NCI-H1092 (cell line): Measurements from ENCODE around the gene PLD4.
A peak's percentile ranks its signal among the peaks of the same experiment; 100 is the strongest.

Source experiments
- DNase-seq: peaks from one replicate; lab custom pipeline; 2025; lab: John Stamatoyannopoulos, UW

The PLD4 gene

DNA sequence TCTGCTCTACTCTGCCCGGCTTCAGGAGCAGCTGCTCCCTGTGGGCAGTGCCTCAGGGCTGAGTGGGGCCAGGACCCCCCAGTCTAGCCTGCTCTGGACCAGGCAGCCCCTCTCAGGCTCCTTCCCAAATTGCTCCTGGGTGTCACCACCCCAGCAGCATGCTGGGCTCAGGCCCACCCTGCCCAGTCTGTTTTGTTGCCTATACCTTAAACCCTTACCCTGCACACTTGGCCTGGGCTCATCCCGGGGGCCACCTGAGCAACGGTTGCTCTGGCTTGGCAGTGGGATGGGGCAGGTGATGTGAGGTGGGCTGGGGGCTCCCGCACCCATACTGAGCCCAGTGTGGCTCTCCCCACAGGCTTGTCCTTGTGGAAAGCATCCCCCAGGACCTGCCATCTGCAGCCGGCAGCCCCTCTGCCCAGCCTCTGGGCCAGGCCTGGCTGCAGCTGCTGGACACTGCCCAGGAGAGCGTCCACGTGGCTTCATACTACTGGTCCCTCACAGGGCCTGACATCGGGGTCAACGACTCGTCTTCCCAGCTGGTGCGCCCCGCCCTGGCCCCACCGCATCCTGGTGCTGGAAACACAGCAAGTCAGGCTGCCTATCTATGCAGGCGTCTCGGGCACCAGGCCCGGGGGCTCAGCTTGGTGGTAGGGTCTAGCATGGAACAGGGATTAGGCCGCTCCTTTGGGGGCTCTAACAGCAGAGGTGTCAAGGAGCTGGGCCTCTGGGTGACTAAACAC lies 3.9 kb downstream of the PLD4 start:
- DNase-seq: no peak

GRCh38 chr14:104929268-104930230 lies 4.9 kb downstream of the PLD4 start:
- DNase-seq: no peak

- DNase-seq: no peak
These were observed 6.0 kb downstream of the PLD4 start for GRCh38 chr14:104930526-104931303.

GRCh38 chr14:104931304-104931770 lies 6.7 kb downstream of the PLD4 start:
- no peak for DNase-seq

DNA sequence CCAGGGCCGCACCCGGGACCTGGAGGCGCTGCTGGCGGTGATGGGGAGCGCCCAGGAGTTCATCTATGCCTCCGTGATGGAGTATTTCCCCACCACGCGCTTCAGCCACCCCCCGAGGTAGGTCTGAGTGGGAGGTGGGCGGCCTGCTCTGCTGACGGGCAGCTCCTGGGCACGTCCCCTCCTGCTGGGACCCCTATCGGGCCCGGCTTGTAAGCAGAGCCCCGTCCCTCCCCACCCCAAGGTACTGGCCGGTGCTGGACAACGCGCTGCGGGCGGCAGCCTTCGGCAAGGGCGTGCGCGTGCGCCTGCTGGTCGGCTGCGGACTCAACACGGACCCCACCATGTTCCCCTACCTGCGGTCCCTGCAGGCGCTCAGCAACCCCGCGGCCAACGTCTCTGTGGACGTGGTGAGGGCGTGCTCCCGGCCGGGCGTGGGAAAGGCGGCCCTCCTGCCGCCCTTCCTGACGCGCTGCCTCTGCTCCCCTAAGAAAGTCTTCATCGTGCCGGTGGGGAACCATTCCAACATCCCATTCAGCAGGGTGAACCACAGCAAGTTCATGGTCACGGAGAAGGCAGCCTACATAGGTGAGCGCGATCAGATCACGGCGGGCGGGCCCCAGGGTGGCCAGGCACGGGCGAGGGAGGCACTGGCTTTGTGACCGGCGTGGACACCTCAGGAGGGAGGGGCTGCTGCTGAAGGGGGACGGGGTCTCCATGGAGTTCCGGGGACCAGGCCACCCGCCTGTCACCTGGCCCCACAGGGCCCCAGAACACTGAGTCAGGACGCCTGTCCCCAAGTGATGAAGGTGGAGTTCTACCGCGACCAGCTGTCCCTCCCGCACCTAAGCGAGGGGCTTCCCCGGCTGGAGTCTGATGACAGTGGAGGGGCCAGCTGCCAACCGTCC lies 7.3 kb downstream of the PLD4 start:
- DNase-seq: no peak

GRCh38 chr14:104932676-104933631 lies 8.3 kb downstream of the PLD4 start:
- peak; percentile 63 for DNase-seq

- DNase-seq: no peak
These were observed 9.4 kb downstream of the PLD4 start for GRCh38 chr14:104933746-104934733.

DNA sequence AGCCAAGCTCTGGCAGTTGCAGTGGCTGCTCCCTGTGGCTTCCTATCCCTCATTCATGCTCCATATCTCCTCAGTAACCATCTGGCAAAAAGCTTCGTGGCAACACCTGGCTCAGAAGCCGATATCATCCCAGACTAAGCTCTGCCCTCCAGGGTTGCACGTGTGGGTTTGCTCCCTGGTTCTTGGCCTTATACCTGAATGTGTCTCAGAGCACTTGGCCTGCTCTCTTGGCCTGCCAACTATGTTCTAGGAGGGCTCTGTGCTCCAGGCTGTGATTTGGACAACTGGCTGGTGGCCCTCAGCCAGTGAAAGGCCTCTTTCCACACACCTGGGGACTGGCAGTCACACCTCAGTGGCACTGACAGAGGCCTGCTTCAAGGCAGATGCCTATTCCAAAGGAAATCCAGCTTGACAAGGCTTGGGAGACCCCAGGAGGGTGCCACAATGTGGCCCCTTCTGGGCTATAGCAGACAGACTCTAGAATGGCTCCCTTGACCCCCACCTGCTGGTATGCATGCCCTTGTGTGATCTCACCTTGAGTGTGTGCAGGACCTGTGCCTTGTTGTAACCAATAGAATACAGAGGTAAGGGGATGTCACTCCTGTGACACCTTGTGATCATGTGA lies 10.5 kb downstream of the PLD4 start:
- no peak for DNase-seq

DNA sequence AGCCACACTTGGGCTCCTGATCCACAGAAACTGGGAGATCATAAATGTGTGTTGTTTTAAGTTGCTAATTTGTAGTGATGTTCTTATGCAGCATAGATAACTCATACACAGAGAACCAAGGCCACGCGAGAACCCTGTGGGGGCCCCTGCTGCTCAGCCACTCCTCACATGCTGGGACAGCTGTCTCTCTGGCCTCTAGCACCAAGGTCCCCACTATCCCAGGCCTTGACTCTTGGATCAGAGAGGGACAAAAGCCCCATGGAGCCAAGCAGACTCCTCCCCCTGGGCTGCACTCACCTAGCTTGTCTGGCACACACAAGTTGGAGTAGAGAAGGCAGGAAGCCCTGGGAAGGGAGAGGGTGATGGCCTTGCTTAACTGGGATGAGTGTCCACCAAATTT lies 11.3 kb downstream of the PLD4 start:
- DNase-seq: no peak

- DNase-seq: no peak
These were observed 11.9 kb downstream of the PLD4 start for GRCh38 chr14:104936361-104937155.

DNA sequence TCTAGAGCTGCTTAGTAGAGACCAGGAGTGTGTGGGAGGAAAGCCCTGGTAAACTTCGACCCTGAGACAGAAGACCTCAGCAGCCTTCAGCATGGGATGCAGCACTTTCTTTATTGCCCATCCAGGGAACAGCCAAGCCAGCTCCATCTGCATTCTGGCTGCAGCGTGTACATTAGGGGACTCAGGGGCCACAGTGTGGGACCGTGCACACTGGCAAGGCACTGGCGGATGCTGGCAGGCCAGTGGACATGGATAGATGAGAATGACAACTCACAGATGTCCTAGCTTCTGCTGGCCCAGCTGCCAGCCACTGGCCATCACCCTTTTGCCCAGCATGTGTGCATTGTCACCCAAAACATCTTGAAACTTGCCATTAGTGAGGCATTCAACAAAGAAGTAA lies 12.5 kb downstream of the PLD4 start:
- DNase-seq: no peak

- no peak for DNase-seq
These were observed 13.2 kb downstream of the PLD4 start for GRCh38 chr14:104937694-104938365.

DNA sequence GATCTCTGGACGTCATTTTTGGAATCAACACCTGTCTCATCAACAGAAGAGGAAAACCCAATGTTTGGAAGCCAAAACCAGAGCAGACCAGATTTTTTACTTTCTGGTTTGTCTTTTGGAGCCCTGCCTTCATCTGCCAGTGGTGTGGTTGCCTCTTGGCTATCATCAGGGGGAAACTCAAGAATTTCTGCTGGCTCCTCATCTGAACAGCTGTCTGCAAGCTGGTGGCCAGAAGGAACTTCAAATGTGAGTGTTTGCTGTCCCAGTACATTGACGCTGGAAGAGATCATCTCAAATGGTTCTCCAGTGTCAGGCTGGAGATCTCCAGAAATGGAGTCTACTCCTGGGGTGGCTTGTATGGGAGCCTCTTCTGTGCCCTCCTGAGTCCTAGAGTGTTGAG lies 13.8 kb downstream of the PLD4 start:
- DNase-seq: no peak

- no peak for DNase-seq
These were observed 14.3 kb downstream of the PLD4 start for GRCh38 chr14:104938960-104939359.

GRCh38 chr14:104939666-104940410 lies 15.2 kb downstream of the PLD4 start:
- DNase-seq: no peak

- no peak for DNase-seq
These were observed 16.0 kb downstream of the PLD4 start for GRCh38 chr14:104940526-104941150.
